ENCODE measurements around the gene FLACC1.

GRCh38 chr2:201242571-201243277 lies 114.4 kb downstream of the FLACC1 start:
- TF ChIP-seq POLR2AphosphoS5 (IDR thresholded peaks at IDR 0.05; ENCODE audit: low read depth, low read length) (no peak), POLR2A (IDR thresholded peaks at IDR 0.05; ENCODE audit: low read depth, low read length) (no peak), TAF1 (IDR thresholded peaks at IDR 0.05; ENCODE audit: borderline replicate concordance, low read depth, low read length) (no peak)
